Measurements from ENCODE around the gene DAP. TPM values are rescaled to one million over a fixed set of nuclear protein-coding genes. Genes with fewer than 3 reads are reported as not detected.
"Not testable (repeated sequence)": the region's sequence is repeated elsewhere in the genome, so short reads cannot be mapped to it uniquely, and the experiment has no call there.

The DAP gene
- total RNA-seq, 1 donor from 2014 or later: 26.2 TPM

DNA sequence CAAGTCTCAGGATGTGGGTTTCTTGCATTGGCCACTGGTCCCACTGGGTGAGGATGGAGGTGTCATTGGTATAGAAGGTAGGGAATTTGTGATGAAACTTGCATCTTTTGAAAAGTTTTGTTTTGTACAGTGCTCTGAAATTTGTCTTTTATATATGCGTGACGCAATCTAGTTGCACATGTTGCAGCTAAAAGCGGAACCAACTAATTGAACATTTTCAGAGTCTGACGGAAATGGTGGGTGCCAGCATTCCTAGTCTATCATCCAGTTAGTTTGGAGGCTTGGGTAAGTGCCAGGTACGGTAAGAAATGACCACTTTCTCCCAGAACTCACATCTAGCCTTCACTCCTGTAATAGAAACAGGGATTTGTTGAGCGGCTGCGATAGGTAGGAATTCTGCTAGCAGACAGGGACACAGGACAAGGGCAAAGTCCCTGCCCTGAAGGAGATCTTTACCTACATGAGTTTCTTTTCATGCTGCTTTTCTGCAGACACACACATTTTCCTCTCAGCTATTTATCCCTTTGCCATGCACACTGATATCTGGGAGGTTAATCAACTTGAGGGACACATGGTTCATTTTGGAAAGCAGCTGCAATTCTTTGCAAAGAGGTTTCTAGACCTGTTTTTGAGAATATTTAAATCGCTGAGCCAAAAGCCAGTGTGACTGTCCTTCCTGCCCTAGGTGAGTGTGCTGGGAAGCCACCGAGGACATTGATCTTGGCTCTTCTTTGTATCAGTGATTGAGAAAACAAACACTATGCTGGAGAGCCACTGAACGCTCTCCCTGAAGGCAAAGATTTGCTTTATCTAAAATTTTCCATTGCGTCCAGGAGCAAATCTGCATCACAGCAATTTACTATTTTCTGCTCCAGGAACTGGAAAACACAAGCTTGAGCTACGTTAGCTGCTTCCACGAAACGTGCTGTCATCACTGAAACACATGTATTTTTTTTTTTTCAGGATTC is 89.7 kb downstream of the DAP start:
- no peak for DNase-seq

GRCh38 chr5:10669983-10670382 is 91.1 kb downstream of the DAP start:
- DNase-seq: no peak

DNA sequence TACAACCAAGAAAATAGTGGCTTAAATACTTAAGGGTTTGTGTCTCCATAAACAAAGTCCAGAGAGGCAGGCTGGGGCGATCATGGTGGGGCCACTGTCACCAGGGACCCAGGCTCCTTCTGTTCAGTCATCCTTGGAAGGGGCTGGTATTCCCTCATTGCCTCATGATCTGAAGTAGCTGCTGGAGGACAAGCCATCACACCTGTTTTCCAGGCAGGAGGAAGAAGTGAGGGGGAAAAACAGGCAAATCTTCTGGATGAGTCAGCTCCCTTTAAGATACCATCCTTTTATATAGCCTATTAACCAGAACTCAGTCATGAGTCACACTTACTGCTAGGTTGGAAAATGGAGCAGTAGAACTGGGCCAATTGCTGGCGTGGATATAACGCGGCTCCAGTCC is 92.3 kb downstream of the DAP start:
- no peak for DNase-seq

- DNase-seq: no peak
These were observed 93.5 kb downstream of the DAP start for GRCh38 chr5:10667431-10668057.

- peak; percentile 22 for DNase-seq
These were observed 94.3 kb downstream of the DAP start for GRCh38 chr5:10666531-10667299.

DNA sequence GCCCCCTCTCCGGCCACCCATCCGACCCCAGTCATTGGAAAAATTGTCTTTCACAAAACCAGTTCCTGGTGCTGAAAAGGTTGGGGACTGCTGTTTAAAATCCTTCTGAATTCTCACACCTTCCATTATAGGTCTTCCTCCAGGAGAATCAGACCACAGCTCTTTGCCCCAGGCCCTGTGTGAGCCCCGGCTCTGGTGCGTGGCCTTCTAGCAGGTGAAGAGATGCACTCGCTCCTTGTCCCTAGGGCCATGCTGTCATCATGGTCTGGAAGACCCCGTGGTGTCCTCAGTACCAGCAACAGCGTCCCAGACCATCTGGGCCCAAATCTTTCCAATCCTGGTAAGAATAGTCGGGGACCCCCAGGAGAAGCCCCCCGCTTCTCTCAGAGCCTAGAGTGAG is 95.2 kb downstream of the DAP start:
- no peak for DNase-seq

DNA sequence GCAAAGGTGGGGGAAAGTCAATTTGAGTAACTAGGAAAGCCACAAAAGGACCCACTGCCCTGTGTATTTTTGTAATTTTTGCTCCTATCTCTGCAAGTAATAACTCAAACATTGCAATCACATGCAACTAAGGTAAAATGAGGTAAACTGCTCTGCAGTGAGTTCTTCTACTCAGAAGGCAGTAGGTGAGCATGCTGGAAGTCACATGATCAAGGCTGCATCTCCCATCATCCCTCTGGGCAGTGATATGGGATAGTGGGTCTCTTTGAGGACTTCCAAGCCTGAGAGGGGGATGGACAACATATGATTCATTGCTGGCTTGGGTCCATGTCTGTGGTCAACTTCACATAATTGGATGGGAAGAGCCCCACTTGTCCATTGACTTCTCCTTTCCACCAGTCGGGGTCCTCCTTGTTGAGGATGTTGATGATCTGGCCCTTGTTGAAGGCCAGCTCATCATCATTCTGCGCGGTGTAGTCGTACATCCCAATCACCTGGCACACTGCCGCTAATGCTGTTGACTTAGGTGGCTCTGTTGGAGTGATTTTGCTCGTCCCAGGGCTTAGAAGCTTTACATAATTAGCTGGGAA is 96.8 kb downstream of the DAP start:
- DNase-seq: not testable (repeated sequence)

- DNase-seq: peak; percentile 51
These were observed 97.4 kb downstream of the DAP start for GRCh38 chr5:10663489-10664179.

- no peak for DNase-seq
These were observed 98.2 kb downstream of the DAP start for GRCh38 chr5:10662661-10663488.

- DNase-seq: no peak
These were observed 99.0 kb downstream of the DAP start for GRCh38 chr5:10662083-10662482.

DNA sequence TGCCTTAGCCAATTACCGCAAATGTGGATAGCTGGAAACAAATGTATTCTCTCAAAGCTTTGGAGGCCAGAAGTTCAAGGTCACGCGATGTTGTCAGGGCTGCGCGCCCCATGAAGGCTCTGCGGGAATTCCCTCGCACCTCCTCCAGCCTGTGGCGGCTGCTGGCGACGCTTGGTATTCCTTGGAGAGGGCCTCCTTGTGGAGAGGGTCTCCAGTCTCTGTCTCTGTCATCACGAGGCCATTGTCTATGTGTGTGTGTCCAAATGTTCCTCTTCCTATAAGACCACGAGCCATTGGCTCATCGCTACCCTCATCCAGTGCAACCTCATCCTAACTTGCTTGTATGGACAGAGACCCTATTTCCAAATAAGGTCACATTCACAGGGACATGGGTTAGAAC is 99.6 kb downstream of the DAP start:
- no peak for DNase-seq

GRCh38 chr5:10660720-10661387 is 100.2 kb downstream of the DAP start:
- no peak for DNase-seq

DNA sequence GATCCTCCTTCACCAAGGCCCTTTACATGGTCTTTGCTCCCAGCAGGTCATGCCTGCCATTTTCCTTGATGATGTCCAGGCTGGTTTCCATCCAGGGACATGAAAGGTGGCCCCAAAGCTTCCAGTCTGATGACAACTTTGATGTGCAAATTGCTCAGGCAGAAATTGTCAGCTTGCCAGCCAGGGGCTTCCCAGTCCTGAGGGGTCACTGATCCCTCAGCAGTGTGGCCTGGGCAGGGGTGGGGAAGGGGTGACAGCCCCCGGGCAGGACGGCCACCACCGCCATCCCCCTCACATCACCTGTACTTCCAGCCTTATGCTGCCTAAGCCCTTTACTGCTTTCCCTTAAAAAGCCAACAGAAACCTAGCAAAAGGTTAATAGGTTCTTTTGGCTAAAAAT is 100.9 kb downstream of the DAP start:
- DNase-seq: no peak

GRCh38 chr5:10658265-10658664 is 102.8 kb downstream of the DAP start:
- no peak for DNase-seq

DNA sequence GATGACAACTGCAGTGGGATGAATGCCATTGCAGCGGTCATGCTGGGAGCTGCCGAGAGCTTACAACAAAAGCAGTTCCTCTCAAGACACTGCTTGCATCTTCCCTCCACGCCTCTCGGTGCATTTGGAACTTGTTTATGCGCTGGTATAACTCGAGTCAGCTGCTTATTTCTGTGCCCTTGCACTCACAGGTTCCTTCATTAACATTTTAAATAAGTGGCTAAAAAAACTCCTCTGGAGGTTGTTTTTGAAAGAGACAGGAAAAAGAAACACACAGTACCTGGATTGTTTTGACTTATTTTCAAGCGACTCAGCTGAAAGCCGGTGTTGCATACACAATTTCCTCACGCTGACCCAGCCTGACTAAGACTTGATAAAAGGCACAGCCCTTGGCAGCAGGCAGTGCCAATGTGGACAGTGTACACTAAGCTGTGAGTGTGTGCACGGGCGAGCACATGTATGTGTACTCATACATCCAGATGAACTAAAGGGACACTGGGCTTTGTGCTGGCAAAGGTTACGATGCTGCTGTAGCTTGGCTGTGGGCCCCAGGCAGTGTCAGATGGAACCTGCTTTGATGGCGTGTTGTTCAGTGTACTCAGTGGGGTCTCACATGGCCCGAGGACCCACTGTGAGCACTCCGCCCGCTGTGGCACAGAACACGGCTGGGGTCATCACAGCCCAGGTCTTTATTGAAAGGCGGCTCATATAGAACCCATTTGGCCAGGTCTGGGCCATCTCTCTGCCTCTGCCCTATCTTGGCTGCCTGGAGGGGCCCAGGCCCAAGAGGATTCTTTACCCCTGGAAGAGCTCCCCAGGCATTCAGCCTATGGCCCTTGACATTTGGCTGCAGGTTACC is 104.8 kb downstream of the DAP start:
- DNase-seq: peak; percentile 32

GRCh38 chr5:10655161-10655971 is 105.7 kb downstream of the DAP start:
- peak; percentile 43 for DNase-seq

DNA sequence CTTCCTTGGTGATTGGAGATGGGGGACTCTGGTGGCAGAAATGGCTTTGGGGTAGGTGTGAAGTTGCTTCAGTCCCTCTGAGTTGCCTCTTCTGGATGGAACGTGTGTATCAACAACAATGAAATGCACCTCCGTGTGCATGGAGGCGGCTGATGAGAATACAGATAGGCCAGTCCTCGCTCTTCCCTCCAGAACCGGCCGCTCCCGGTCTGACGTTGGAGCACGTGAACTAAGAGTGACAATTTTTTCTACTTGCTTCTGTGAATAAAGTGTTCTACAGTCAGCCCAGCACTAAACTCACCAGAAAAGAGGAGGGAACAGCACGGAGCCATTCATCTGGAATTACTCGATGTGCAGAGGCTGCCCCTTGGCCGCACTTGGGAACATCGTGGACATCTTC is 106.5 kb downstream of the DAP start:
- DNase-seq: no peak

DNA sequence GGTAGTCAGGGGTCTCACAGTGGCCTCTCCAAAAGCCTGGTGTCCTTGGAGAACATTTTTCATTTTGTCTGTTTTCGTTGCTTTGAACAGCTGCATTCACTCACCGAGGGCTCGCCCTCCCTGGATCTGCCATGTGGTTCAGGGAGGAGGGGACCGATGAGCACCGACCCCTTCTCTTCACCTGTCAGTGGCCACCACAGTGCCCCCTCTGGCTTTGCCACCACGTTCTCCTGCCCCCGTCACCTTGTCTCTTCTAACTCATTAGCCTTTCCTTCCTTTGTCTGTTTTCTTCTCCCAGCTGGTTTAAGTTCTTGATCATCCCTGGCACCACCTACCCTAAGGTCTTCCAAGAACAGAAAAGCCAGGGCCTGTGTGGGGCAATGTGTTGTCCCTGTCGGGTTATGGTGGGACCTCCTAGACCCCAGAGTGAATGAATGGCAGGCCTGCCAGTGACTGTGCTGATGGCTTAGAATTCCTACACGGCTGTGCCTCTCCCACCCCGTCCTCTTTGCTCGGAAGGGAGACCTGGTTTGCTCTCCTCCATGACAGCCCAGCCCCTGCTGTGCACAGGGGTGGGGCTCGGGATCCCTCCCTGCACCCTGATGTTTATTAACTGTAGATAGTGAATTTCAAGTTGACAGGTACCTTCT is 107.2 kb downstream of the DAP start:
- DNase-seq: no peak

All from tongue (tissue), 2 donors.